ENCODE measurements around the gene ARHGEF26. TPM values are rescaled to one million over a fixed set of nuclear protein-coding genes. Genes with fewer than 3 reads are reported as not detected.

The ARHGEF26 gene
- total RNA-seq, 1 experiment from 2014 or later: 13.7 TPM

DNA sequence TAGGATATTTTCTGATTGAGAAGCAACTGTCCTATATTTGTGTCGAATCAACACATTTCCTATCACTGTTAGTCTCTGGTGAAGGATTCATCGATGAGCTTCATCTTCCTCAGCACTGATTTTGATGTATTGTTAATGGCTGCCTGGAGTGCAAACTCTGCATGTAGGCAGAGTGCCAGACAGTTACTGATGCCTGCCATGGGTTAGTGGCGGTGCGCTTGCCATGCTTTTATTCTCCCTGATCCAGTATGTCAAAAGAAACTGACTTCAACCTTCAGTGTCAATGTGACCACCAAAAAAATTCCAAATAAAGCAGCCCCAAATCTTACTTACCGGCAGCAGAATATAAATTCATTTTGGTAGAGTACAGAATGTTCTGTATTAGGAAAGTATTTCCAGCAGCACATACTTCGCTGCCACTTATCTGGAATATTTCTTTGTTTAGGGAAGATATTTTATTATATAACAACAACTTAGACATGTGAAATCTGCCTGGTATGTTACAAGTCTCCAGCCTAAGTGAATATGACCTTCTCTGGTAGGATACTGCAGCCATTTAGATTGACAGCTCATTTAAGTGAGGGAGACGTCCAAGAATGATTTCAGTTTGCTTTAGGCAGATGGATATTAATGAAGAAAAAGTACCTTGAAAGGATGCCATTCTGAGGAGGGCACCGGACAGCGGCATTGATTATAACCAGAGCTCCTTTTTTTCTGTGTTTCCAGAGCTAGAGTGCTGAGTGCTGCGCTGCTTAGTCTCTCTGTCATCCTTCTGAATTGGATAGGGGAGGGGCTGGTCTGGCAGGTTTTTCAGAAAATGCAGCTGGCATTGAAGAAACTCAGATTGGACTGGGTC lies 59.9 kb downstream of the ARHGEF26 start:
- H3K4me2 ChIP-seq (ENCODE audit: insufficient read depth, insufficient read length, low read length): no peak overlapping the region
- Mint-ChIP-seq H3K27me3 (ENCODE audit: low read depth) (no peaks in the 10 kb centered on the region), H3K4me3 (no peak overlapping the region), H3K4me1 (peaks cover 12 to 18% of the 10 kb centered on the region in 2 experiments), H3K27ac (no peak overlapping the region), H3K36me3 (ENCODE audit: insufficient read depth in 1 of 3, low read depth in 3 of 3) (0 out of 7 replicates have a peak, but pooled peaks cover 0 to 1% (median 0%) of the 10 kb centered on the region in 3 experiments), H3K9me3 (no peaks in the 10 kb centered on the region)
- no peaks in the 10 kb centered on the region for H4K20me1 ChIP-seq (ENCODE audit: control insufficient read depth, insufficient read depth, insufficient read length)
- no peak overlapping the region for H3K14ac ChIP-seq (ENCODE audit: insufficient read depth, low read length)
- H2BK5ac ChIP-seq (ENCODE audit: insufficient read length, low read length): no peak overlapping the region
- H3K27me3 ChIP-seq (ENCODE audit: insufficient read depth, low read length): no peaks in the 10 kb centered on the region
- no CpG with 5 or more reads among the region's 10 CpGs for WGBS (ENCODE audit: extremely low coverage, insufficient read length, low lambda C conversion rate)
- no peak overlapping the region for H3K9ac ChIP-seq (ENCODE audit: extremely low read depth, insufficient read length, low read length)
- no peak overlapping the region for H3K4ac ChIP-seq (ENCODE audit: low read depth, low read length)
- no peak overlapping the region for H3K18ac ChIP-seq (ENCODE audit: insufficient read length, low read depth, low read length)
- no peak overlapping the region for H3K56ac ChIP-seq (ENCODE audit: insufficient read length, low read depth, low read length)
- no peak overlapping the region for H3T11ph ChIP-seq (ENCODE audit: low read length)
- H2BK15ac ChIP-seq (ENCODE audit: low read depth, low read length): no peak overlapping the region
- H4K91ac ChIP-seq (ENCODE audit: insufficient read length, low read depth, low read length): no peak overlapping the region
- H2BK20ac ChIP-seq (ENCODE audit: low read depth, low read length, poor library complexity, severe bottlenecking): no peak overlapping the region
- H3K23ac ChIP-seq (ENCODE audit: insufficient read length, low read depth, low read length): no peak overlapping the region
- H3K4me1 ChIP-seq (ENCODE audit: insufficient read depth, low read length): no peaks in the 10 kb centered on the region
- H3K79me2 ChIP-seq (ENCODE audit: insufficient read depth, low read length): no peaks in the 10 kb centered on the region
- H4K8ac ChIP-seq (replicated peaks; ENCODE audit: insufficient read length, low read depth, low read length): no peak overlapping the region
- H3K79me1 ChIP-seq (ENCODE audit: insufficient read depth, low read depth, low read length, poor library complexity, severe bottlenecking): no peaks in the 10 kb centered on the region
- H3K9me3 ChIP-seq (ENCODE audit: control insufficient read depth, low read depth, low read length): no peaks in the 10 kb centered on the region
- no peak overlapping the region for H2AFZ ChIP-seq (ENCODE audit: low read length)
- TF ChIP-seq, protein P1, sequence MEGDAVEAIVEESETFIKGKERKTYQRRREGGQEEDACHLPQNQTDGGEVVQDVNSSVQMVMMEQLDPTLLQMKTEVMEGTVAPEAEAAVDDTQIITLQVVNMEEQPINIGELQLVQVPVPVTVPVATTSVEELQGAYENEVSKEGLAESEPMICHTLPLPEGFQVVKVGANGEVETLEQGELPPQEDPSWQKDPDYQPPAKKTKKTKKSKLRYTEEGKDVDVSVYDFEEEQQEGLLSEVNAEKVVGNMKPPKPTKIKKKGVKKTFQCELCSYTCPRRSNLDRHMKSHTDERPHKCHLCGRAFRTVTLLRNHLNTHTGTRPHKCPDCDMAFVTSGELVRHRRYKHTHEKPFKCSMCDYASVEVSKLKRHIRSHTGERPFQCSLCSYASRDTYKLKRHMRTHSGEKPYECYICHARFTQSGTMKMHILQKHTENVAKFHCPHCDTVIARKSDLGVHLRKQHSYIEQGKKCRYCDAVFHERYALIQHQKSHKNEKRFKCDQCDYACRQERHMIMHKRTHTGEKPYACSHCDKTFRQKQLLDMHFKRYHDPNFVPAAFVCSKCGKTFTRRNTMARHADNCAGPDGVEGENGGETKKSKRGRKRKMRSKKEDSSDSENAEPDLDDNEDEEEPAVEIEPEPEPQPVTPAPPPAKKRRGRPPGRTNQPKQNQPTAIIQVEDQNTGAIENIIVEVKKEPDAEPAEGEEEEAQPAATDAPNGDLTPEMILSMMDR (conservative IDR thresholded peaks at IDR 0.05): no peak
- no peaks in the 10 kb centered on the region for H3K23me2 ChIP-seq (ENCODE audit: insufficient read length, low read depth, low read length, poor library complexity, severe bottlenecking)
- H3K27ac ChIP-seq (ENCODE audit: insufficient read length, low read depth, low read length): no peak overlapping the region
- no peak overlapping the region for H4K5ac ChIP-seq (ENCODE audit: insufficient read length, low read depth, low read length)
- H2AK5ac ChIP-seq (ENCODE audit: insufficient read length, low read length): no peak overlapping the region
- H2BK12ac ChIP-seq (ENCODE audit: insufficient read length, low read depth, low read length): no peak overlapping the region
- H2BK120ac ChIP-seq (ENCODE audit: low read depth, low read length, poor library complexity, severe bottlenecking): no peak overlapping the region
- no peak for DNase-seq

Data from H9 (cell line).